GM21576 (cell line): ENCODE data around the gene FAHD1.
"Not testable (repeated sequence)": the region's sequence is repeated elsewhere in the genome, so short reads cannot be mapped to it uniquely, and the experiment has no call there.

Source experiments
- ATAC-seq: cut with Tn5 transposase; IDR thresholded peaks from one replicate; pipeline ENCODE4 v1.9.1; 2021; ENCODE audit warnings: mild to moderate bottlenecking, moderate library complexity; ENCODE audit not compliant: unreplicated experiment

Gene FAHD1

DNA sequence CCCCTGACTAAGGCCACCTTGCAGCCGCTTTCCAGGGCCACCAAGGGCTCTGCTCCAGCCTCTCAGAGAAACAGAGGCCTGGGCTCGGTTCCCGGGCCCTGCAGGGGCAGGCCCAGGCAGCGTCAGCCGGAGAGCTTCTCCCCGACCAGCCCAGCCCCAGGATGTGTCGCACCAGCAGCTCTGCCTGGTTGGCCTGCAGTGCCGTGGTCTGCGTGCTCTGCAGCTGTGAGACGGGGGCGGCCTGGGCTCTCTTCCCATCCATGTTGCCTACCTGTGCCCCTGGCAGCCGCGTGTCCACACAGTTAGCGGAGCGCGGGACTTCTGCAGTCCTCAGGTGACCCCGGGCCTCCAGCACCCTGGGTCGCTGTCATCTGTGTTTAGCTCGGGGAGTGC, 38.3 kb upstream of the FAHD1 start:
- ATAC-seq: no peak

DNA sequence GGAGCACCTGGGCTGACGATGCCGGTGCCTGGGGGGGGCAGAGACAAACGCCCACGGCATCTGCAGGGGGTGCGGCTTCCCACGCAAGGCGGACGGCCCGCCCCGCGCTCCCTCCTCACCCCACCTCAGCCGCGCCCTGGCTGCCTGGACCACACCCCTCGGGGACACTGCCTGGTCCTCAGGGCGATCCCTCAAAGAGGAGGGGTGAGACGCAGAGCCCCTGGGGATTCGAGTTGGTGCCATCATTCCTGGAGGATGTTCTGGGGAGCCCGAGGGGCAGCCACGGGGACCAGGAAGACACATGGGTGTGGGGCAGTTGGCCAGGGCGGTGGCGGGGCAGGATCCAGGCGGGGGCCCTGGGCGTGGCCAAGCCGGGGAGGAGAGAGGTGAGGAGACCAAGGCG, 37.4 kb upstream of the FAHD1 start:
- no peak for ATAC-seq

DNA sequence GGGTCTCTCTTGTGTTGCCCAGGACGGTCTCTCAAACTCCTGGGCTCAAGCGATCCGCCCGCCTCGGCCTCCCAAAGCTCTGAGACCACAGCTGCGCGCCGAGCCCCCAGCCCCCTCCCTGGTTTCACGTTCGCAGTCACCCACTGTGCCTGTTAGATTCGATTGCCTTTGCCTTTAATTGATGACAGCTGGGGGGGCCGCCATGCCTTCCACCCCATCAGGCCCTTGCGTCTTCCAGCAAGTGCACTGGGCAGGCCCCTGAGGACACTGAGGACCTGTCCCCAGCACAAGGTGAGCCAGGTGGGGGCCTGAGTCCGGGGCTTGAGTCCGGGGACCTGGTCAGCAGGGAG, 36.8 kb upstream of the FAHD1 start:
- ATAC-seq: no peak

DNA sequence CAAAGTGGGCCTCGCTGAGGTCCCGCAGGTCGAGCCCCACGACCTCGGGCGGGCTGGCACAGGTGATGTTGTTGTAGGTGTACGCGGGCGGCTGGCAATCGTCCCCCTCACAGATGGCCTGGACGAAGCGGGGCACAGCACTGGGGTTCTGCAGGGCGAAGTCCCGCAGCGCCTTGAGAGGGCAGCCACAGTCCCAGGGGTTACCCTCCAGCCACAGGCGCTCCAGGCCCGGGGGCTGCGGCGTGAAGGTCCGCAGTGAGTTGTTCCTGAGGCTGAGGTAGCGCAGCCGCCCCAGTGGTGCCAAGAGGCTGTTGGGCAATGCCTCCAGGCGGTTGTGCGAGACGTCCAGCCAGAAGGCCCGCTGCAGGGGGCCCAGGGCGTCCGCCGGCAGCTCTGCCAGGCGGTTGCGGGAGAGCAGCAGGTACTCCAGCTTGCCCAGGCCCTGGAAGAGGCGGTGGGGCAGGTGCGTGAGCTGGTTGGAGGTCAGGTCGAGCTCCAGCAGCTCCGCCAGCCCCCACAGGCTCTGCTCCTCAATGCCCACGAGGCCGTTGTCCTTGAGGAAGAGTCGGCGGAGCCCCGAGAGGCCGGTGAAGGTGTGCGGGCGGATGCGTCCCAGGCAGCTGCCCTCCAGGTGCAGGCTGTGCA, 36.3 kb upstream of the FAHD1 start:
- ATAC-seq: no peak

DNA sequence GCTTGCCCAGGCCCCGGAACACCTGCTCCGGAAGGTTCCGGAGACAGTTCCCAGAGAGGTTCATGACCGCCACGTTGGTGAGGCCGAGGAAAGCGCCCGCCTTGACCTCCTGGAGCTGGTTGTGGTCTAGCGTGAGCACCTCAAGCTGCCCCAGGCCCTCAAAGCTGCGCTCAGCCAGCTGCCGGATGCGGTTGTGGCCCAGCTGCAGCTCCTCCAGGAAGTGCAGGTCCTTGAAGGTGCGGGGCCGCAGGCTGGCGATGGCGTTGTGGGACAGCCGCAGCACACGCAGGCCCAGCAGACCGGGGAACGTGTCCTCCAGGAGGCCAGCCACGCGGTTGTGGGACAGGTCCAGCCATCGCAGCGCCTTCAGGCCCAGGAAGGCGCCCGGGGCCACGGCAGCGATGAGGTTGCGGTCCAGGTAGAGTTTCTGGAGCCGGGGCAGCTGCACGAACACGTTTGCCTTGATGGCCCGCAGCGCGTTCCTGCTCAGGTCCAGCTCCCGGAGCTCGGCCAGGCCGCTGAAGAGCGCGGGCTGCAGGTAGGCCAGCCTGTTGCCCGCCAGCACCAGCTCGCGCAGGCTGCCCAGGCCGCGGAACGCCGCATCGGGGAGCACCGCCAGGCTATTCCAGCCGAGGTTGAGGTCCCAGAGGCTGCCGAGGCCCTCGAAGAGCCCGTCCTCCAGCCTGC, 35.6 kb upstream of the FAHD1 start:
- no peak for ATAC-seq

DNA sequence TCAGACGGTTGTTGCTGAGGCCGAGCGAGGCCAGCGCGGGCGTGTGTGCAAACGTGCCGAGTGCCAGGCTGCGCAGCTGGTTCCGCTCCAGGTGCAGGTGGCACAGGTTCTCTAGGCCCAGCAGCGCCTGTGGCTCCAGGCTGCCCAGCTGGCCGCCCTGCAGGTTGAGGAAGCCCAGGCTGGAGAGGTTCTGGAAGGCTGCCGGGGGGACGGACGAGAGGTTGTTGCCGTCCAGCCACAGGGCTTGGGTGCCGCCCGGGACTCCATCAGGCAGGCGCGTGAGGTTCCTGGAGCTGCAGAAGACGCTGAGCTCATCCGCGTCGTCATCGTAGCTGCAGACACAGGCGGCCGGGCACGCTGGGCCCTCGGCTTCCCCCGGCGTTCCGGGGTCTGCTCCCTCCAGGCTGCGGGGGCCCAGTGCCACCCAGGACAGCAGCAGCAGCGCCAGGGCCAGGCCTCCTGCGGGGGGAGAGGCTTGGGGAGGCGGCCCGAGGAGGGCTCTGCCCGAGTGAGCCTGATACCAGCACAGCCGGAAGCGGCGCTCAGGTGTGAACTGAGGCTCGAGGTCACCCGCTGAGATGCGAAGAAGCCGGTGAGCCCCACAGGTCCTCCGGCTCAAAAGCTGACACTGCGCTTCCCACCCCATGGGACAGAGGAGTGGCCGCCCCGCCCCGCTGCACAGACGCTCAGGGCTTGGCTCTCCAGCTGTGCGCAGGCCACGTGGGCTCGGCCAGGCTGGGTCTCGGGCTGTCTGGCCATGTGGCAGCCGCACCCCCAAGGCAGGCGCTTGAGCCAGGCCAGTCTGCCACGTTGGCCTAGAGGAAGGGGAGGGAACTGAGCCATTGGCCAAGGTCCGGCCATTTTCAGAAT, 34.8 kb upstream of the FAHD1 start:
- no peak for ATAC-seq

DNA sequence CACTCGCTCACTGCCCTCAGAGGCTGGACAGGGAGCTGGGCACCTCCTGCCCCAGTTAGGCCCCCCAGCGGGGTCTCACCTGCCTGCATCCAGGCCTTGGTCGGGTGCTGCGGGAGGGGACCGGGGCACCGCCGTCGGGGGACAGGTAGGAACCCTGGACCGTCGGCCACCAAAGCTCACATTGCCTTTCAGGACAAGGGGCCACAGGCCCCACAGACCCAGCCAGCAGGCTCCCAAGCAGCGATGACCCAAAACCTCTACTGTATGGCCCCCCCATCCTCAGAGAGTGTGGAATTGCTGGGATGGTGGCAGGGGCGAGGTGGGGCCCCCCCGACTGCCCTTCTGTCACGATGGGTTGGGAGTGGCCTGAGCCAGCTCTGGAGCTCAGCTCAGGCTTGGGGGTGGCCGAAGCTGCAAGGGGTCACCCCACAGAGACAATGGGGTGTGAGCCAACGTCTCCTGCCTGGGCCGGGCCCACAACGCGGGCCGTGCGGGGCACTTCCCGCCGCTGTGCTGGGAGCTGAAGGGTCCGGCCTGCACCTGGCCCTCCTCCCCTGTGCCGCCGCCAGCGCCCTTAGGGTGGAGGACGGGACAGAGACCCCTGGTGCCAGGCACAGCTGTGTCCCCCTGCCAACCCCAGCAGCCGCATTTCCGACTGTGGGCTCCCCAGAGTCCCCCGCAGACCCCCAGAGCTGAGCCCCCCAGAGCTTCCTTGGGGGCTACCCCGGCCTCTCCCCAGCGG, 34.0 kb upstream of the FAHD1 start:
- ATAC-seq: no peak

DNA sequence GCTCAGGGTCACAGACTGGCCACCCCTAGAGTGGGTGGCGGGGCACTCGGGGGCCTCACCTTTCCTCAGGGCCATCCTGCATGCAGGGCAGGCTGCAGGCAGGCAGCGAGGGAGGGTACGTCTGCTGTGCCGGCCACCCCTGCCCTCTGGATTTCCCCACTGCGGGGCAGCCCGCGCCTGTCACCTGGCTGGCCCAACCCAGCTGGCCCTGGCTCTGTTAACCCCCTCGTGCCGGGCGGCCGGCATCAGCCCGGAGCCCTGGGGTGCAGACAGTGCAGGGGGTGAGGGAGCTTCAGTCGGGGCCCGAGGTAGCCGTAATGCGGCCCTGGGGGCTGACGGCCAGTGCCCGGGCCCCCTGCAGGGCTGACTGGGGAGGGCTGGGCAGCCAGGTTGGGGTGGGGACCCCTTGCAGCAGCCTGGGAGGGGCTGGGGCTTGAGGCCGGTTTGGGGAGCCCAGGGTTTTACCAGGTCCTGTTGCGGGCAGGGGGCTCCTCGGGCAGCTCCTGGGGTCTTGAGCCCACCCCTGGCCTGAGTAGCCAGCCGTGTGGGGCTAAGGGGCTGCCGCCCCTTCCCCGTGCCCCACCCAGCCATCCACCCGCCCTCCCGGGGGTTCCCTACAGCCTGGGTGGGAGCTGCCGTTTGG, 33.3 kb upstream of the FAHD1 start, which contains the start of gene IGFALS:
IGFALS (minus strand) TSS at position 128 of the 643 bp plus-strand sequence; CDS start at position 75, 53 bp downstream.
- ATAC-seq: no peak

DNA sequence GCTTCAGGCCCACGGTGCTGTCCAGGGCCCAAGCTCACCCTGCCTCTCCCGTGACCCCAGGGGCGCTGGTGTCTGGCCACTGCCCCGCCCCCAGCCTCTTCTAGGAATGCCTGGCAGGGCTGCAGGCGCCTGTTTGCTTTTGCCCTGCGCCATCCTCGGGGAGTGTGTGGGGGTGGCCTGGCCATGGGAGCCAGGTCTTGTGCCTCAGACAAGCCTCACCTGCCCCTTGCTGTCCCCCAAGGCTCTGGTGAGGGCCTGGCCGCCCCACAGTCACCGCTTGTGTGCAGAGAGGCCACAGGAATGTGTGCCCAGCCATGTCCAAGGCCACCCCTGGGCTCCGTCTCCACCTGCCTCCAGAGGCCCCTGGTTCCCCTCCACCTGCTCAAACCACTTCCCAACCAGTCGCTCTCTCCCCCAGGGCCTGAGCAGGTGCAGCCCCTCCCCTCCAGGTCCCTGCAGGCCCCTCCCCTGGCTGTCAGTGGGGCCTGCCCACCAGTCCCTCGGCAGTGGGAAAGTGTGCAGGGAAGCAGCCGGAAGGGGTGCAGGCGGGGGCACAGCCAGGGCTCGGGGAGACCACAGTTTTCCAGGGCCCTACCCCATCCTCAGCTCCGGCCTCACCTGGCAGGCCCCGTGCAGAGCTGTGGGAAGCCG, 32.7 kb upstream of the FAHD1 start:
- ATAC-seq: no peak

DNA sequence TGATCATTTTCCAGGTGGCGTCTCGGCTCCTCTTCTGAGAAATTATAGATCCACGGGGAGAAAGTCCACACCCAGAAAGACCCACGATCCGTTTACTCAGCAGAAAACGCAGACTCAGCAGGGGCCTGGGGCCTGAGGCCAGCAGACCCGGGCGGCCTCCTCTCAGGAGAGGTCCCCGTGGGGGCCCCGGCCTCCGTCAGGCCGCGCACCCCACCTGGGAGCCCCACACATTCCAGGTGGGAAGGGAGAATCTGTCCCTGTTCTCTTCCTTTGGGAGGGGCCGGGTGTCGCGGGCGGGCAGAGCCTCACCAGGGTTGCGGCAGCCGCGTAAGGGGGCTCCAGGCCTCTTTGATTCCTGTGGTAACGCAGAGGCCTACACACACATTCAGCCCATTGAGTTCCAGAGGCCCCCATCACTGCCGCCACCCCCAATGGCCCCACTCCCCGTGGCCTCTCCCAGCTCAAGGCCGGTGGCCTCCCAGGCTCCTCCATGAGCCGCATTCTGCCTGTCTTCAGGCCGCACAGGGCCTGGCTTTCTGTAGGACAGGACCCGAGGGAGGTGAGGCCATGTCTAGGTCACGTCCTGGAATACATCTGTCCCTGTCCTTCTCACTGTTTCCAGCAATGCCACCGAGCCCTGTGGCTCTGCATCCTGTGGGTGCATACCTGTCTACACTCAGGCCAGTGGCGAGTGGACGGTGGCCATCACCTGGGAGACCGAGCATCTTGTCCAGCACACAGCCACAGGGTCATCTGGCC, 31.9 kb upstream of the FAHD1 start:
- no peak for ATAC-seq

DNA sequence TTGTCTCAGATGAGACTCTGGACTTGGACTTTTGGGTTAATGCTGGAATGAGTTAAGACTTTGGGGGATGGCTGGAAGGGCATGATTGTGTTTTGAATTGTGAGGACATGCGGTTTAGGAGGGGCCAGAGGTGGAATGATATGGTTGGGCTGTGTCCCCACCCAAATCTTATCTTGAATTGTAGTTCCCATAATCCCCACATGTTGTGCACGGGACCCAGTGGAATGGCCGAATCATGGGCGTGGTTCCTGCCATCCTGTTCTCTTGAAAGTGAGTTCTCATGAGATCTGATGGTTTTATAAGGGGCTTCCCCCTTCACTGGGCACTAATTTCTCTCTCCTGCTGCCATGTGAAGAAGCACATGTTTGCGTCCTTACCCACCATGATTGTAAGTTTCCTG, 27.7 kb upstream of the FAHD1 start:
- ATAC-seq: not testable (repeated sequence)

DNA sequence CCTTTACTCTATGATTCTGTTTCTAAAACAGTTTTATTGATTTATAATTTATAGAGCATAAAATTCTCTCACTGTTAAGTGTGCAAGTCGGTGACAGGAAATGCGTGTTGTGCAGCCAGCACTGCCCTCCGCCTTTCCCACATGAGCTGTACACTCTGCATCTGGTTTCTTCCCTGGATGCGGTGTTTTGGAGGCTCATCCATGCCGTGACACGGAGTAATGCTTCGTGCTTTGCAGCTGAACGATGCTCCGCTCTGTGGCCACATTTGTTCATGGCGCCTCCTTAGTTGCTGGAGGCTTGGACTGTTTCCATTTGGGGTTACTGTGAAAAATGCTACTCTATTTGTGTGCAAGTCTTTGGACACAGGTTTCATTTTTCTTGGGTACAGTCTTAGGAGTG, 26.3 kb upstream of the FAHD1 start:
- ATAC-seq: no peak

DNA sequence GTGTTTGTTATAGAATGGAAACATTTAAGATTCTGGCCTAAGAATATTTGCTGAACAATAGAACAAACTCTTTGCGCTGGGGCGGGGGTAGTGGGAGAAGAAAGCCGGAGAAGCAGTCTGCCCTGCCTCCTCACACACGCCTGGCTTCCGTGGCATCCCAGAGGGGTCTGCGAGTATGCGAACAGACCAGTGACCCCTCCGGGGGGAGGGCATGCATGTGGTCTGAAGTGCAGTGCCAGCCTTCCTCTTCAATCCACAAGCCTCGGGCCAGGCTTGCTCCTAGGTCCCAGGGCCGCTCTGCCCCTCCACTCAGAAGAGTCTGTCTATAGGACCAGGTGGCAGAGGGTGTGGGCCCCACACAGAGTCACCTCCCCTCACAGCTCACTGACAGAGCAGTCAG, 19.4 kb upstream of the FAHD1 start:
- no peak for ATAC-seq

DNA sequence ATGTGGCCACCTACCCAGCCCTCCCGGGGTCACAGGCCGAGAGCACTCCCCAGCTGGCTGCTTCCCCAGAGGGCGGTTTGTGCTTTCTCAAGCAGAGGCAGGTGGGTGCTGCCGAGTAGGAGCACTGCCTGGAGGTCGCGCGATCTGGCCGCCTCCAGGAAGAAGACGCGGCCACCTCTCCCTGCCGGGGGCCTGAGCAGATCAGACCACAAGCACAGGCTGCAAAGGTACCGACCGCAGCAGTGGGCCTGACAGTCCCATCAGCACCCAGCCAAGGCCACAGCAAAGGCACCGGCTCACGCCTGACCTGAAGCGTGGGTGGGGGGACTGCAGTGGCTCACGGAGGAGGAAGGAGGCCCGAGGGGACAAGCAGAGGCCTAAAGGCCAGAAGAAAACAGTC, 18.3 kb upstream of the FAHD1 start:
- ATAC-seq: no peak

DNA sequence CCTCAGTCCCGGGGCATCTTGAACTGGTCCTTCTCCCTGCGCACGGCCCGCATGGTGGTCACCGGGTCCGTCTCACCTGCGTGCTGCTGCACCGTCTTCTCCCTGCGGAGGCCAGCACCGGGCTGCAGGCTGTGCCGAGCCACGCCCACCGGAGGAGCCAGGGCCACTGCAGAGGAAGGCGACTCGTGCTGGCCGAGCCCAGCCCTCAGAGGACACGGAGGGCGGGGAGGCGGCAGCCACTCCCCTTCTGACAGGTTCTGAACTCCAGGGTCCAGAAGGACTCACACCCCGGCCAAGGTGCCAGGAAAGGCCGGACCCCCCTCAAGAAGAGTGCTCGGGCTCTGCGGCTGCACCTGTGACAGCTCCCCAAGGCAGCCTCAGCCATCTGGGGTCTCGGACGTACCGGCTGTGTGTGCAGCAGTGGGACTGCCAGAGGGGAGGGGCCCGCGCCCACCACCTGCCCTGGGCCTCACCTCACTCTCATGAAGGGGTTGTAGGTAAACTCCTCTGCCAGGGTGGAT, 17.7 kb upstream of the FAHD1 start:
- no peak for ATAC-seq

DNA sequence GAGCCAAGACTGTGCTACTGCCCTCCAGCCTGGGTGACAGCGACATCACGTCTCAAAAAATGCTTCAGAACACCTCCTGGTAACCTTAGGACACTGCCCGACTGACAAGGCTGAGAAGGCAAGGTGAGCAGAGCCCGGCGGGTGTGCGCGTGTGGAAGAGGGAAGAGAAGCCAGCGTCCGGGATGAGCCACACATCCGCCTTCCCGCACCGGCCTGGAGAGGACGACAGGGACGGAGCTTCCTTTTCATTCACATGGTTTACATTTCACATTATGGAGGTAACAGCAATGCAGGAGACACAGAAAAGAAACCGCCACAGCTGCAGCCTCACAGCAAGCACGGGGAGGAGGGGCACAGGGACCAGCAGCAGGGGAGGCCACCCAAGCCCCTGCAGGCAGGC, 16.9 kb upstream of the FAHD1 start:
- no peak for ATAC-seq

DNA sequence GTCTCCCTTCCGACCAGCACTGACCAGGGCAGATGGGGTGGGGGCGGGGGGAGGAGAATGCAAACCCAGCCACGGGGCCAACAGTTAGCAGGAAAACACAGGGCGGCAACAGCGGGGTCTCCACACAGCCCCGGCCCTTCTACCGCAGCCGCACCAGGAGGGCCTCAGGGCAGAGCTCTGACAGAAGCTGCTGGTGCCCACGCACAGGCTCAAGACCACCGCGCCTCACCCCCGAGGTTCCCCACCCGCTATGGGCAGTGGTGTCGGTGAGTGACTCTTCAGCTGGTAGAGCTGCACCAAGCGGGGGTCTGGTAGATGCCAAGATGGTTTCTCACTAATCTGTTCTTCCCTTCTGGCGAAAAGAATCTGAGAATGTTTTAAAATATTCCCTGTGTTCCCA, 16.5 kb upstream of the FAHD1 start:
- ATAC-seq: no peak

DNA sequence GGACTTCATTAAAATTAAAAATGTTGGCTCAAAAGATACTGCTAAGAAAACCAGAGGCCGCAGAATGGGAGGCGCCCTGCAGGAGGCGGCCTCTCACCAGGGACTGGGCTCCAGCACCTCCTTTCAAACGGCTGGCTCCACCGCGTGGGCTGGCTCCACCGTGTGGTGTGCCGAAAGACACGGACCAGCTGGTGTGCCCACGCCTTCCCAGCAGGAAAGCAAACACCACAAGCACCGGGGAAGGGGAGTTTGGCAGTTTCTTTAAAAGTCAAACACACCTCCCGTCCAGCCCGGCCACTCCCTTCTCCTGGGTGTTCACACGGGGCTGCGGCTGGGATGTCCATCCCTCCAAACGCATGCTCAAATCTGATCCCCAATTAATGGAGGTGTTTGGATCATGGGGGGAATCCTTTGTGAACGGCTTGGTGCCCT, 14.3 kb upstream of the FAHD1 start:
- ATAC-seq: no peak

DNA sequence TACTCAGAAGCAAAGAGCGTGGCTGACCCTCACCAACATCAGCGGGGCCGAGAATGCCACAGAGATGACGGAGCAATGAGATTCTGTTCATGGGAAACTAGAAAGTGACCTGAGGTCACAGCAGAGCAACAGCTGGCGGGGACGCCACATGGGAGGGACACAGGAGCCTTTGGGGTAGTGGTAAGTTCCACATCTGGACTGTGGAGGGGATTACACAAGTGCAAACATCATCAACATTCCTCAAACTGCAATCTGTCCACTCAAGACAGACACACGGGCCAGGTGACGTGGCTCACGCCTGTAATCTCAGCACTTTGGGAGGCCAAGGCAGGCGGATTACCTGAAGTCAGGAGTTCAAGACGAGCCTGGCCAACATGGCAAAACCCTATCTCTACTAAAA, 11.5 kb upstream of the FAHD1 start:
- ATAC-seq: no peak
